Neural progenitor cell (in vitro differentiated cells): ENCODE results near the gene WDR37. TPM values are rescaled to one million over a fixed set of nuclear protein-coding genes. Genes with fewer than 3 reads are reported as not detected.
A peak's percentile ranks its signal among the peaks of the same experiment; 100 is the strongest.

ENCODE experiments used
- DNase-seq: peaks from one replicate; pipeline ENCODE4 v3.0.0-alpha.2; 2016; ENCODE audit warnings: low spot score
- H2AFZ ChIP-seq: fragments of 200-600 bp; sonication (generic); replicated peaks from 2 replicates; pipeline ENCODE4 v1.6.1; 2016; ENCODE audit warnings: antibody characterized with exemption
- H3F3A ChIP-seq: fragments of 200-600 bp; sonication (generic); 2 replicates; pipeline ENCODE4 v1.6.1; 2016; ENCODE audit warnings: antibody characterized with exemption, low read depth
- H3K27ac ChIP-seq: fragments of 200-600 bp; sonication (generic); 2 replicates; pipeline ENCODE4 v1.5.1; 2016; ENCODE audit warnings: mild to moderate bottlenecking
- H3K27me3 ChIP-seq: fragments of 200-600 bp; sonication (generic); 2 replicates; pipeline ENCODE4 v1.6.1; 2016; ENCODE audit warnings: mild to moderate bottlenecking, moderate library complexity
- H3K36me3 ChIP-seq: fragments of 200-600 bp; sonication (generic); 2 replicates; pipeline ENCODE4 v1.5.1; 2016
- H3K4me1 ChIP-seq: fragments of 200-600 bp; sonication (generic); 2 replicates; pipeline ENCODE4 v1.6.1; 2016; ENCODE audit warnings: mixed run types
- H3K4me2 ChIP-seq: fragments of 200-600 bp; sonication (generic); 2 replicates; pipeline ENCODE4 v1.6.1; 2016
- H3K4me3 ChIP-seq: fragments of 200-600 bp; sonication (generic); 2 replicates; pipeline ENCODE4 v1.5.1; 2016
- H3K79me2 ChIP-seq: fragments of 200-600 bp; sonication (generic); 2 replicates; pipeline ENCODE4 v1.6.1; 2016; ENCODE audit warnings: low read depth
- H3K9ac ChIP-seq: fragments of 200-600 bp; sonication (generic); 2 replicates; pipeline ENCODE4 v1.6.1; 2016
- H3K9me3 ChIP-seq: fragments of 200-600 bp; sonication (generic); 2 replicates; pipeline ENCODE4 v1.5.1; 2016; ENCODE audit warnings: low read depth
- H4K20me1 ChIP-seq: fragments of 200-600 bp; sonication (generic); 2 replicates; pipeline ENCODE4 v1.6.1; 2016; ENCODE audit warnings: low read depth
- H3K27ac Mint-ChIP-seq: 3 replicates; pipeline ENCODE4 v1.8.0; 2021; ENCODE audit warnings: mixed read lengths
- H3K27me3 Mint-ChIP-seq: 2 replicates; pipeline ENCODE4 v1.8.0; 2022; ENCODE audit warnings: low read depth, mild to moderate bottlenecking, inconsistent platforms, moderate library complexity, mixed read lengths; ENCODE audit not compliant: insufficient read depth
- H3K36me3 Mint-ChIP-seq: 3 replicates; pipeline ENCODE4 v1.8.0; 2021; ENCODE audit warnings: mixed read lengths
- H3K4me1 Mint-ChIP-seq: 3 replicates; pipeline ENCODE4 v1.8.0; 2021; ENCODE audit warnings: mixed read lengths
- H3K4me3 Mint-ChIP-seq: 3 replicates; pipeline ENCODE4 v1.8.0; 2021; ENCODE audit warnings: mild to moderate bottlenecking, moderate library complexity, mixed read lengths
- H3K9me3 Mint-ChIP-seq: 3 replicates; pipeline ENCODE4 v1.8.0; 2020; ENCODE audit warnings: mixed read lengths
- CTCF ChIP-seq: fragments of 200-600 bp; sonication (generic); IDR thresholded peaks from 2 replicates; pipeline ENCODE4 v1.5.1; 2017; ENCODE audit warnings: antibody characterized with exemption, mild to moderate bottlenecking
- EZH2 ChIP-seq: fragments of 200-600 bp; sonication (generic); IDR thresholded peaks from 2 replicates; pipeline ENCODE4 v1.6.1; 2017; ENCODE audit warnings: antibody characterized with exemption, mild to moderate bottlenecking, moderate library complexity
- EZH2phosphoT487 ChIP-seq: fragments of 200-600 bp; sonication (generic); IDR thresholded peaks from 2 replicates; pipeline ENCODE4 v1.6.1; 2017; ENCODE audit warnings: antibody characterized with exemption
- total RNA-seq: library from RNA; depleted of rRNA; stranded (reverse); fragments of >200 nt; gene quantifications from 2 replicates; pipeline ENCODE4 v1.2.3, GENCODE V29; 2015; ENCODE audit warnings: low replicate concordance

The WDR37 gene
- total RNA-seq, 1 donor from 2014 or later, result 14.7 TPM

GRCh38 chr10:1153805-1154351, 97.7 kb downstream of the WDR37 start:
- Histone ChIP-seq H3K79me2 (no peaks in the 10 kb centered on the region), H3K9ac (no peak overlapping the region), H3K4me2 (no peak overlapping the region), H3K4me3 (no peak overlapping the region), H3K27ac (no peak overlapping the region), H3K36me3 (no peaks in the 10 kb centered on the region), H3K9me3 (no peaks in the 10 kb centered on the region), H3K4me1 (peaks cover 8% of the 10 kb centered on the region), H4K20me1 (no peaks in the 10 kb centered on the region), H3K27me3 (no peaks in the 10 kb centered on the region), H3F3A (no peaks in the 10 kb centered on the region), H2AFZ (peak overlapping the region; percentile 32)
- Mint-ChIP-seq H3K4me1 (peaks cover 26% of the 10 kb centered on the region), H3K27ac (peak overlapping the region; percentile 81), H3K27me3 (peaks cover 16% of the 10 kb centered on the region), H3K4me3 (no peak overlapping the region), H3K9me3 (no peaks in the 10 kb centered on the region), H3K36me3 (no peaks in the 10 kb centered on the region)
- TF ChIP-seq EZH2phosphoT487 (no peak), EZH2 (no peak), CTCF (no peak)
- peak; percentile 28 for DNase-seq

- Histone ChIP-seq H3K27me3 (no peaks in the 10 kb centered on the region), H3K4me2 (no peak overlapping the region), H4K20me1 (no peaks in the 10 kb centered on the region), H3K4me3 (no peak overlapping the region), H3K36me3 (no peaks in the 10 kb centered on the region), H3K4me1 (peaks cover 8% of the 10 kb centered on the region), H3K9ac (no peak overlapping the region), H3K9me3 (no peaks in the 10 kb centered on the region), H3K79me2 (no peaks in the 10 kb centered on the region), H3F3A (no peaks in the 10 kb centered on the region), H3K27ac (no peak overlapping the region), H2AFZ (peak overlapping the region; percentile 32)
- TF ChIP-seq CTCF (no peak), EZH2phosphoT487 (no peak), EZH2 (no peak)
- Mint-ChIP-seq H3K4me3 (no peak overlapping the region), H3K27ac (no peak overlapping the region), H3K9me3 (no peaks in the 10 kb centered on the region), H3K27me3 (peaks cover 11% of the 10 kb centered on the region), H3K4me1 (peaks cover 25% of the 10 kb centered on the region), H3K36me3 (no peaks in the 10 kb centered on the region)
- no peak for DNase-seq
Measured at GRCh38 chr10:1154531-1155295, 98.5 kb downstream of the WDR37 start.

GRCh38 chr10:1155791-1156615, 99.8 kb downstream of the WDR37 start:
- no peak overlapping the region for H3K9ac ChIP-seq
- H3F3A ChIP-seq, result no peaks in the 10 kb centered on the region
- H3K27ac ChIP-seq, result no peak overlapping the region
- no peak for TF ChIP-seq EZH2phosphoT487
- no peak for TF ChIP-seq EZH2
- TF ChIP-seq CTCF, result no peak
- H3K4me3 ChIP-seq, result no peak overlapping the region
- H3K27me3 ChIP-seq, result no peaks in the 10 kb centered on the region
- no peaks in the 10 kb centered on the region for H3K9me3 ChIP-seq
- H3K27ac Mint-ChIP-seq, result peak overlapping the region; percentile 42
- H3K4me2 ChIP-seq, result no peak overlapping the region
- peaks cover 8% of the 10 kb centered on the region for H3K4me1 ChIP-seq
- H4K20me1 ChIP-seq, result no peaks in the 10 kb centered on the region
- H3K36me3 Mint-ChIP-seq, result no peaks in the 10 kb centered on the region
- H3K4me1 Mint-ChIP-seq, result peaks cover 21% of the 10 kb centered on the region
- no peak for DNase-seq
- no peaks in the 10 kb centered on the region for H3K36me3 ChIP-seq
- H3K4me3 Mint-ChIP-seq, result peak overlapping the region; percentile 38
- H2AFZ ChIP-seq, result no peak overlapping the region
- peaks cover 7% of the 10 kb centered on the region for H3K27me3 Mint-ChIP-seq
- no peaks in the 10 kb centered on the region for H3K79me2 ChIP-seq
- H3K9me3 Mint-ChIP-seq, result no peaks in the 10 kb centered on the region
